HEK293 (cell line): ENCODE results near the gene RYR2.

Experiments
- REST ChIP-seq: fragments of 450-650 bp; formaldehyde crosslinking; IDR thresholded peaks from 2 replicates; pipeline ENCODE4 v1.5.1; 2016; ENCODE audit warnings: missing biosample characterization, missing genetic modification characterization
- YY1 ChIP-seq: fragments of 450-650 bp; formaldehyde crosslinking; IDR thresholded peaks from 2 replicates; pipeline ENCODE4 v1.5.1; 2018; ENCODE audit warnings: missing biosample characterization, missing genetic modification characterization
- ZNF292 ChIP-seq: fragments of 450-650 bp; formaldehyde crosslinking; IDR thresholded peaks from 2 replicates; pipeline ENCODE4 v1.5.1; 2016; ENCODE audit warnings: low read depth, missing biosample characterization, missing genetic modification characterization, borderline replicate concordance
- ZNF626 ChIP-seq: fragments of 450-650 bp; sonication (Bioruptor Pico); formaldehyde crosslinking; IDR thresholded peaks from 2 replicates; pipeline ENCODE4 v1.5.1; 2018; ENCODE audit warnings: missing biosample characterization, missing genetic modification characterization, inconsistent platforms
- ZNF639 ChIP-seq: fragments of 450-650 bp; formaldehyde crosslinking; IDR thresholded peaks from 2 replicates; pipeline ENCODE4 v1.5.1; 2016; ENCODE audit warnings: missing biosample characterization, missing genetic modification characterization
- TF ChIP-seq, protein P1 (sequence below): fragments of 450-650 bp; formaldehyde crosslinking; IDR thresholded peaks from 2 replicates; pipeline ENCODE4 v1.5.1; 2016; ENCODE audit warnings: missing biosample characterization, missing genetic modification characterization

- TF ChIP-seq, protein P1, sequence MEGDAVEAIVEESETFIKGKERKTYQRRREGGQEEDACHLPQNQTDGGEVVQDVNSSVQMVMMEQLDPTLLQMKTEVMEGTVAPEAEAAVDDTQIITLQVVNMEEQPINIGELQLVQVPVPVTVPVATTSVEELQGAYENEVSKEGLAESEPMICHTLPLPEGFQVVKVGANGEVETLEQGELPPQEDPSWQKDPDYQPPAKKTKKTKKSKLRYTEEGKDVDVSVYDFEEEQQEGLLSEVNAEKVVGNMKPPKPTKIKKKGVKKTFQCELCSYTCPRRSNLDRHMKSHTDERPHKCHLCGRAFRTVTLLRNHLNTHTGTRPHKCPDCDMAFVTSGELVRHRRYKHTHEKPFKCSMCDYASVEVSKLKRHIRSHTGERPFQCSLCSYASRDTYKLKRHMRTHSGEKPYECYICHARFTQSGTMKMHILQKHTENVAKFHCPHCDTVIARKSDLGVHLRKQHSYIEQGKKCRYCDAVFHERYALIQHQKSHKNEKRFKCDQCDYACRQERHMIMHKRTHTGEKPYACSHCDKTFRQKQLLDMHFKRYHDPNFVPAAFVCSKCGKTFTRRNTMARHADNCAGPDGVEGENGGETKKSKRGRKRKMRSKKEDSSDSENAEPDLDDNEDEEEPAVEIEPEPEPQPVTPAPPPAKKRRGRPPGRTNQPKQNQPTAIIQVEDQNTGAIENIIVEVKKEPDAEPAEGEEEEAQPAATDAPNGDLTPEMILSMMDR (tag by site-specific recombination) = no peak
- TF ChIP-seq ZNF639 (tag by site-specific recombination) (no peak), ZNF626 (no peak), ZNF292 (no peak), REST (tag by site-specific recombination) (no peak), YY1 (tag by site-specific recombination) (no peak)
Observed at GRCh38 chr1:237247442-237247841, 205.5 kb downstream of the RYR2 start.
